Testis (tissue), 3 donors: ENCODE measurements around the gene MAP1LC3B. TPM values are rescaled to one million over a fixed set of nuclear protein-coding genes. Genes with fewer than 3 reads are reported as not detected.

Experiments
- DNase-seq: peaks from one replicate; pipeline ENCODE4 v3.0.0-alpha.2; 2019
- H3K27ac ChIP-seq, 2 donors: fragments of 200-600 bp; sonication (generic); one replicate each; pipeline ENCODE4 v1.5.1; 2019
- H3K27me3 ChIP-seq: fragments of 200-600 bp; sonication (generic); one replicate; pipeline ENCODE4 v1.5.1; 2019
- H3K36me3 ChIP-seq: fragments of 200-600 bp; sonication (generic); one replicate; pipeline ENCODE4 v1.5.1; 2017; ENCODE audit warnings: low read depth; ENCODE audit errors: missing control alignments
- H3K4me1 ChIP-seq: fragments of 200-600 bp; sonication (generic); one replicate; pipeline ENCODE4 v1.5.1; 2019
- H3K4me3 ChIP-seq, 2 donors: fragments of 200-600 bp; sonication (generic); one replicate each; pipeline ENCODE4 v1.5.1; 2017 to 2019
- H3K9me3 ChIP-seq: fragments of 200-600 bp; sonication (generic); one replicate; pipeline ENCODE4 v1.5.1; 2017
- CTCF ChIP-seq, 3 experiments: fragments of 450-650 bp in 2 of 3; fragments of 200-600 bp in 1 of 3; sonication (generic) in 1 of 3; IDR thresholded peaks; one replicate each; pipeline ENCODE4 v1.5.1; 2016 to 2019; ENCODE audit warnings: antibody characterized with exemption in 3 of 3, mild to moderate bottlenecking in 2 of 3, moderate library complexity in 1 of 3
- POLR2A ChIP-seq: fragments of 450-650 bp; IDR thresholded peaks from one replicate; pipeline ENCODE4 v1.6.1; 2017; ENCODE audit warnings: antibody characterized with exemption, mild to moderate bottlenecking, moderate library complexity
- WGBS, 2 donors: methylation state at CpG; one replicate each; pipeline ENCODE4 v1.1.5; 2018; 5-methylcytosine and 5-hydroxymethylcytosine counted together
- intact Hi-C: fragments of 100-400 bp; cut with DNase I; formaldehyde crosslinking; loops from one replicate; pipeline ENCODE4 v1.15.1; 2023; ENCODE audit warnings: low total_unique reads
- polyA plus RNA-seq: library from polyadenylated mRNA; stranded (reverse); fragments of 350-450 nt; fragmentation: Illumina TruSeq; extraction: RNeasy Lipid Tissue Mini Kit (QIAGEN cat#74804); gene quantifications from one replicate; pipeline ENCODE4 v1.2.3, GENCODE V29; 2014; ENCODE audit warnings: low read depth, low replicate concordance; ENCODE audit not compliant: insufficient read depth
- total RNA-seq, 2 donors: library from RNA; depleted of rRNA; stranded (reverse); fragments of >200 nt; gene quantifications; one replicate each; pipeline ENCODE4 v1.2.3, GENCODE V29; 2016

MAP1LC3B gene
- total and polyA plus RNA-seq, 3 donors from 2014 or later, result 69.1 to 114 (median 73.1) TPM

DNA sequence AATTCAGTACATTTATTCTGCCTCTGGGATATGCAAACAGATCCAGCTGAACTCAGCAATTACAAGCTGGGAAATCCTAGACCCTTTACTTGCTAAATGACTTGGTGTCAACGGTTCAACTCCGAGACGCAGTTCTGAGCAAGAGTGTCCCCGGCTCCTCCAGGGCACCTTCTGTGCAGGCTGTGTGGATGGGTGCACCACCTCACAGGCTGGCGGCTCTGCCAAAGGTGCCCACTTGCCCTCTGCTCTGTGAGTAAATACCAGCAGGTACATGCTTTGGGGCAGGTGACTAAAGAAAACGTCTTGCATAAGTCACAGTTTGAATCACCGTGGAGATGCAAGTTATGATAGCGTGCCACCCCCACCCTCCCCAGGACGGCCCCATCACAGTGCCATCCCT is 23.3 kb downstream of the MAP1LC3B start:
- WGBS, 2 donors, result 91% methylated on average over 8 to 9 of the region's 9 CpGs
- H3K27ac ChIP-seq, result no peak overlapping the region
- DNase-seq, result no peak
- H3K4me1 ChIP-seq, result no peaks in the 10 kb centered on the region
- intact Hi-C loops, result loop anchor here (10.0 kb wide), 2 partner anchors 219 to 349 kb away; partner anchors contain the start of gene KLHDC4
- H3K27me3 ChIP-seq, result no peaks in the 10 kb centered on the region
- no peaks in the 10 kb centered on the region for H3K36me3 ChIP-seq
- H3K9me3 ChIP-seq, result no peaks in the 10 kb centered on the region
- no peak for TF ChIP-seq POLR2A
- TF ChIP-seq CTCF (IDR thresholded peaks at IDR 0.05), result no peak
- no peak overlapping the region for H3K4me3 ChIP-seq

- Histone ChIP-seq H3K27me3 (no peaks in the 10 kb centered on the region), H3K36me3 (no peaks in the 10 kb centered on the region), H3K9me3 (no peaks in the 10 kb centered on the region), H3K4me1 (no peaks in the 10 kb centered on the region), H3K4me3 (no peak overlapping the region), H3K27ac (no peak overlapping the region)
- intact Hi-C loops, result loop anchor here (10.0 kb wide), 2 partner anchors 218 to 348 kb away; partner anchors contain the start of gene KLHDC4
- WGBS, 2 donors, result 73 to 77% methylated on average over 20 to 23 of the region's 23 CpGs
- peak; percentile 60 to 77 (median 67) for TF ChIP-seq CTCF (IDR thresholded peaks at IDR 0.05)
- TF ChIP-seq POLR2A, result no peak
- DNase-seq, result peak; percentile 67
Measured at GRCh38 chr16:87416826-87417527, 24.8 kb downstream of the MAP1LC3B start.

GRCh38 chr16:87417528-87417910 is 25.4 kb downstream of the MAP1LC3B start:
- no peak for DNase-seq

GRCh38 chr16:87418216-87418615 is 26.1 kb downstream of the MAP1LC3B start:
- whole genome bisulfite sequencing, 2 donors, result 93 to 97% methylated on average over 18 of the region's 18 CpGs
- Histone ChIP-seq H3K9me3 (no peaks in the 10 kb centered on the region), H3K27ac (no peak overlapping the region), H3K36me3 (no peaks in the 10 kb centered on the region), H3K4me1 (no peaks in the 10 kb centered on the region), H3K27me3 (no peaks in the 10 kb centered on the region), H3K4me3 (no peak overlapping the region)
- intact Hi-C loops, result loop anchor here (10.0 kb wide), 2 partner anchors 217 to 347 kb away; partner anchors contain the start of gene KLHDC4
- DNase-seq, result no peak
- TF ChIP-seq CTCF (IDR thresholded peaks at IDR 0.05), result no peak

More at GRCh38 chr16:87417528-87417910, 25.4 kb downstream of the MAP1LC3B start:
- H3K4me3 ChIP-seq, result no peak overlapping the region
- intact Hi-C loops, result loop anchor here (10.0 kb wide), 2 partner anchors 217 to 347 kb away; partner anchors contain the start of gene KLHDC4
- H3K36me3 ChIP-seq, result no peaks in the 10 kb centered on the region
- H3K27ac ChIP-seq, result no peak overlapping the region
- WGBS, 2 donors, result 57 to 90% methylated on average over 1 to 13 of the region's 13 CpGs
- H3K27me3 ChIP-seq, result no peaks in the 10 kb centered on the region
- no peaks in the 10 kb centered on the region for H3K4me1 ChIP-seq
- no peaks in the 10 kb centered on the region for H3K9me3 ChIP-seq
- TF ChIP-seq POLR2A (no peak), CTCF (IDR thresholded peaks at IDR 0.05) (no peak)
